Measurements from ENCODE around the gene ISG20L2.
"Not testable (repeated sequence)": the region's sequence is repeated elsewhere in the genome, so short reads cannot be mapped to it uniquely, and the experiment has no call there.

ISG20L2 gene

GRCh38 chr1:156728599-156729462 lies at the start of gene ISG20L2:
Gene ISG20L2 (minus strand): TSS chr1:156728766. CDS start chr1:156727652, 1,114 bp downstream.
- no peak for DNase-seq

- DNase-seq = no peak
Measured at GRCh38 chr1:156777573-156777972, 49.0 kb upstream of the ISG20L2 start.

- no peak for DNase-seq
Measured at GRCh38 chr1:156776942-156777341, 48.4 kb upstream of the ISG20L2 start.

- DNase-seq = no peak
Measured at GRCh38 chr1:156775799-156776198, 47.2 kb upstream of the ISG20L2 start.

- no peak for DNase-seq
Measured at GRCh38 chr1:156773607-156774006, 45.0 kb upstream of the ISG20L2 start.

GRCh38 chr1:156772728-156773497 lies 44.3 kb upstream of the ISG20L2 start:
- no peak for DNase-seq

- DNase-seq = no peak
Measured at GRCh38 chr1:156772222-156772621, 43.7 kb upstream of the ISG20L2 start.

- DNase-seq = no peak
Measured at GRCh38 chr1:156768610-156769295, 40.2 kb upstream of the ISG20L2 start.

- DNase-seq = no peak
Measured at GRCh38 chr1:156767879-156768604, 39.5 kb upstream of the ISG20L2 start.

- peak; percentile 44 for DNase-seq
Measured at GRCh38 chr1:156767101-156767878, 38.7 kb upstream of the ISG20L2 start, which contains the start of gene PRCC. Gene PRCC (plus strand): TSS chr1:156767535. CDS start chr1:156767772, 237 bp downstream.

GRCh38 chr1:156766298-156767100 lies 37.9 kb upstream of the ISG20L2 start:
- DNase-seq = no peak

- DNase-seq = no peak
Measured at GRCh38 chr1:156765666-156766065, 37.1 kb upstream of the ISG20L2 start.

- not testable (repeated sequence) for DNase-seq
Measured at GRCh38 chr1:156765136-156765535, 36.6 kb upstream of the ISG20L2 start.

- DNase-seq = no peak
Measured at GRCh38 chr1:156760796-156761104, 32.2 kb upstream of the ISG20L2 start.

- DNase-seq = no peak
Measured at GRCh38 chr1:156760092-156760795, 31.7 kb upstream of the ISG20L2 start.

GRCh38 chr1:156757572-156758253 lies 29.1 kb upstream of the ISG20L2 start:
- not testable (repeated sequence) for DNase-seq

GRCh38 chr1:156756355-156756754 lies 27.8 kb upstream of the ISG20L2 start:
- DNase-seq = no peak

- no peak for DNase-seq
Measured at GRCh38 chr1:156755527-156755950, 27.0 kb upstream of the ISG20L2 start.

GRCh38 chr1:156754219-156754618 lies 25.7 kb upstream of the ISG20L2 start:
- no peak for DNase-seq
